HG02798 (cell line): Measurements from ENCODE around the gene SLC2A13.

Experiments
- ATAC-seq: cut with Tn5 transposase; IDR thresholded peaks from one replicate; pipeline ENCODE4 v1.9.1; 2021; ENCODE audit warnings: mild to moderate bottlenecking; ENCODE audit not compliant: unreplicated experiment, poor library complexity

Gene SLC2A13

GRCh38 chr12:40106655-40107054, 774 bp upstream of the SLC2A13 start:
- ATAC-seq: no peak

GRCh38 chr12:40106202-40106533, 287 bp upstream of the SLC2A13 start:
- no peak for ATAC-seq

GRCh38 chr12:40105265-40105514, 691 bp downstream of the SLC2A13 start:
- ATAC-seq: peak; percentile 34

- no peak for ATAC-seq
These were observed 1.2 kb downstream of the SLC2A13 start for GRCh38 chr12:40104461-40105264.

- no peak for ATAC-seq
These were observed 2.8 kb downstream of the SLC2A13 start for GRCh38 chr12:40103043-40103442.

GRCh38 chr12:40101747-40102146, 4.1 kb downstream of the SLC2A13 start:
- no peak for ATAC-seq

- ATAC-seq: no peak
These were observed 6.4 kb downstream of the SLC2A13 start for GRCh38 chr12:40099423-40099853.

GRCh38 chr12:40098406-40099145, 7.3 kb downstream of the SLC2A13 start:
- no peak for ATAC-seq

GRCh38 chr12:40093512-40093911, 12.4 kb downstream of the SLC2A13 start:
- ATAC-seq: no peak

- no peak for ATAC-seq
These were observed 19.4 kb downstream of the SLC2A13 start for GRCh38 chr12:40086471-40086870.

- no peak for ATAC-seq
These were observed 27.6 kb downstream of the SLC2A13 start for GRCh38 chr12:40078266-40078665.

GRCh38 chr12:40075458-40075857, 30.4 kb downstream of the SLC2A13 start:
- no peak for ATAC-seq

- no peak for ATAC-seq
These were observed 37.5 kb downstream of the SLC2A13 start for GRCh38 chr12:40068416-40068815.

- no peak for ATAC-seq
These were observed 40.2 kb downstream of the SLC2A13 start for GRCh38 chr12:40065636-40066035.

GRCh38 chr12:40063414-40063813, 42.5 kb downstream of the SLC2A13 start:
- no peak for ATAC-seq

- ATAC-seq: no peak
These were observed 47.1 kb downstream of the SLC2A13 start for GRCh38 chr12:40058721-40059190.

- no peak for ATAC-seq
These were observed 49.5 kb downstream of the SLC2A13 start for GRCh38 chr12:40056373-40056772.

- no peak for ATAC-seq
These were observed 50.1 kb downstream of the SLC2A13 start for GRCh38 chr12:40055776-40056175.

GRCh38 chr12:40055228-40055579, 50.7 kb downstream of the SLC2A13 start:
- no peak for ATAC-seq

GRCh38 chr12:40054555-40055227, 51.2 kb downstream of the SLC2A13 start:
- no peak for ATAC-seq

- ATAC-seq: no peak
These were observed 56.6 kb downstream of the SLC2A13 start for GRCh38 chr12:40049268-40049667.
